AG04449 (cell line): ENCODE data around the gene ANKRD11.

Source experiments
- CTCF ChIA-PET: fragments of 350-600 bp; formaldehyde crosslinking; extraction: SDS; loops from one replicate; lab custom pipeline; 2021; ENCODE audit warnings: antibody characterized with exemption; lab: Yijun Ruan, JAX
- POLR2A ChIA-PET: fragments of 400-600, 350-600 bp; formaldehyde crosslinking; extraction: SDS; loops from one replicate; lab custom pipeline; 2020; ENCODE audit warnings: antibody characterized with exemption, inconsistent platforms; lab: Yijun Ruan, JAX
- DNase-seq: peaks from one replicate; pipeline ENCODE4 v3.0.0-alpha.2; 2010; ENCODE audit warnings: low read depth, low spot score
- H3K4me3 ChIP-seq: 2 replicates; pipeline ENCODE4 v1.5.1; 2011; ENCODE audit warnings: low read depth, mild to moderate bottlenecking, control low read depth, low read length
- CTCF ChIP-seq: IDR thresholded peaks from one replicate; pipeline ENCODE4 v1.5.1; 2011; ENCODE audit warnings: mild to moderate bottlenecking, moderate library complexity, low read length, control low read depth, inconsistent platforms; ENCODE audit not compliant: insufficient read depth; ENCODE audit errors: missing control alignments

Gene ANKRD11

GRCh38 chr16:89404561-89404960, 85.8 kb downstream of the ANKRD11 start:
- POLR2A ChIA-PET, result no interaction called here
- no peak for DNase-seq
- CTCF ChIA-PET, result no interaction called here
- no peak for TF ChIP-seq CTCF
- no peak overlapping the region for H3K4me3 ChIP-seq

- TF ChIP-seq CTCF, result no peak
- no peak overlapping the region for H3K4me3 ChIP-seq
- ChIA-PET CTCF (interaction anchor here (1.3 kb wide), 1 partner anchor 12 kb away, joined by 3 read pairs; no protein-coding TSS in a partner anchor), POLR2A (interaction anchor here (1.1 kb wide), 1 partner anchor 11 kb away, joined by 3 read pairs; no protein-coding TSS in a partner anchor)
- DNase-seq, result no peak
Measured at GRCh38 chr16:89402962-89403361, 87.4 kb downstream of the ANKRD11 start.

- peak; percentile 34 for DNase-seq
Measured at GRCh38 chr16:89401641-89402445, 88.5 kb downstream of the ANKRD11 start.

GRCh38 chr16:89401205-89401604, 89.2 kb downstream of the ANKRD11 start:
- DNase-seq, result no peak
- TF ChIP-seq CTCF, result no peak
- POLR2A ChIA-PET, result no interaction called here
- no peak overlapping the region for H3K4me3 ChIP-seq
- CTCF ChIA-PET, result no interaction called here

More at GRCh38 chr16:89401641-89402445, 88.5 kb downstream of the ANKRD11 start:
- ChIA-PET POLR2A (interaction anchor here (1.1 kb wide), 1 partner anchor 12 kb away, joined by 3 read pairs; no protein-coding TSS in a partner anchor), CTCF (no interaction called here)
- no peak for TF ChIP-seq CTCF
- peak overlapping the region; percentile 6; the same call in 1 of the 2 replicates for H3K4me3 ChIP-seq

GRCh38 chr16:89400740-89401139, 89.6 kb downstream of the ANKRD11 start:
- H3K4me3 ChIP-seq, result no peak overlapping the region
- POLR2A ChIA-PET, result no interaction called here
- no peak for DNase-seq
- CTCF ChIA-PET, result no interaction called here
- TF ChIP-seq CTCF, result no peak

- POLR2A ChIA-PET, result no interaction called here
- TF ChIP-seq CTCF, result no peak
- CTCF ChIA-PET, result no interaction called here
- DNase-seq, result no peak
- no peak overlapping the region for H3K4me3 ChIP-seq
Measured at GRCh38 chr16:89398924-89399323, 91.4 kb downstream of the ANKRD11 start.
